Measurements from ENCODE around the gene WFDC12.

The WFDC12 gene

GRCh38 chr20:45114465-45115385, 9.5 kb downstream of the WFDC12 start, which contains the start of gene WFDC5:
Gene WFDC5, minus strand, starts transcription at chr20:45115174. Its CDS starts 91 bp downstream, at chr20:45115083.
- no peak for DNase-seq

GRCh38 chr20:45113865-45114264, 10.4 kb downstream of the WFDC12 start:
- no peak for DNase-seq

GRCh38 chr20:45112754-45113153, 11.5 kb downstream of the WFDC12 start:
- DNase-seq, result no peak

- peak; percentile 39 for DNase-seq
Observed at GRCh38 chr20:45111799-45112471, 12.3 kb downstream of the WFDC12 start.

GRCh38 chr20:45111285-45111684, 13.0 kb downstream of the WFDC12 start:
- no peak for DNase-seq

GRCh38 chr20:45110301-45110700, 14.0 kb downstream of the WFDC12 start:
- no peak for DNase-seq

GRCh38 chr20:45109634-45110033, 14.6 kb downstream of the WFDC12 start:
- DNase-seq, result no peak

GRCh38 chr20:45105317-45105716, 18.9 kb downstream of the WFDC12 start:
- DNase-seq, result no peak

GRCh38 chr20:45104786-45105185, 19.5 kb downstream of the WFDC12 start:
- no peak for DNase-seq

GRCh38 chr20:45103072-45103471, 21.2 kb downstream of the WFDC12 start:
- no peak for DNase-seq

GRCh38 chr20:45101333-45101850, 22.9 kb downstream of the WFDC12 start:
- no peak for DNase-seq

- DNase-seq, result no peak
Observed at GRCh38 chr20:45100563-45101245, 23.6 kb downstream of the WFDC12 start, which contains the start of gene KCNS1. Gene KCNS1, minus strand, starts transcription at chr20:45101127. Its CDS starts 1,891 bp downstream, at chr20:45099236.

GRCh38 chr20:45098103-45098773, 26.0 kb downstream of the WFDC12 start:
- DNase-seq, result peak; percentile 20

- peak; percentile 59 for DNase-seq
Observed at GRCh38 chr20:45097485-45098102, 26.7 kb downstream of the WFDC12 start.

- DNase-seq, result no peak
Observed at GRCh38 chr20:45096781-45097180, 27.5 kb downstream of the WFDC12 start.

- peak; percentile 78 for DNase-seq
Observed at GRCh38 chr20:45095805-45096238, 28.4 kb downstream of the WFDC12 start.

- DNase-seq, result no peak
Observed at GRCh38 chr20:45094864-45095574, 29.2 kb downstream of the WFDC12 start.

GRCh38 chr20:45094201-45094600, 30.1 kb downstream of the WFDC12 start:
- DNase-seq, result no peak

- DNase-seq, result no peak
Observed at GRCh38 chr20:45092898-45093297, 31.4 kb downstream of the WFDC12 start.

GRCh38 chr20:45091366-45091765, 32.9 kb downstream of the WFDC12 start:
- no peak for DNase-seq

GRCh38 chr20:45090481-45090880, 33.8 kb downstream of the WFDC12 start:
- DNase-seq, result no peak

Measured in activated CD4-positive, alpha-beta T cell treated with anti-CD3 and anti-CD28 coated beads, Interleukin-10, Interleukin-2, amounts not matched to agents 100 ng/mL and 50 ng/mL, durations not matched to agents 16 hours and 8 hours (primary cell).